NCI-H1436 treated with DMSO at 0.1 percent for 48 hours (cell line): ENCODE measurements around the gene RSAD2.

Experiments
- DNase-seq: peaks from one replicate; lab custom pipeline; 2025; lab: John Stamatoyannopoulos, UW

RSAD2 gene

DNA sequence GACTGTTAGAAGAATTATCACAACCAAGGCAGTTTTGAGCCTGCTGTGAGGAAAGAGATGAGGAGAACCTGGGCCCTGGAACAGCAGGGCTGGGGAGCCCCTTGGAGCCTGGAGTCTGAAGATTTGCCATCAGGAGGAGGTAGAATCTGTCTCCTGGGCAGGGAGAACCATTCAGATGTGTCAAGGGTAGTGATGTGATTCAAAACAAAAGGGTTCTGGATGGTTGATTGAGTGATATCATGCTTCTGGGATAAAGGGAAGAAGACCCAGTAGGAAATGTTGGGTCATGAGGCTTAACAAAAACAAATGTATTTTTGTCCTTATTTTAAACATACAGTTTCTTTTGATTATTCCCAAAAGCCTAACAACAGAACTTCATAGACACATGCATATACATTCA lies 68.2 kb downstream of the RSAD2 start:
- DNase-seq: no peak

GRCh38 chr2:6946722-6947121 lies 69.1 kb downstream of the RSAD2 start:
- no peak for DNase-seq
